ENCODE data around the gene PLCB3.

Gene PLCB3

GRCh38 chr11:64222651-64223000, 28.7 kb upstream of the PLCB3 start:
- no peak for DNase-seq (ENCODE audit: low read depth)

- DNase-seq (ENCODE audit: low read depth), result no peak
Measured at GRCh38 chr11:64223001-64223651, 28.2 kb upstream of the PLCB3 start.

- DNase-seq (ENCODE audit: low read depth), result no peak
Measured at GRCh38 chr11:64224151-64224890, 27.0 kb upstream of the PLCB3 start.

GRCh38 chr11:64224891-64225607, 26.3 kb upstream of the PLCB3 start:
- DNase-seq (ENCODE audit: low read depth), result no peak

- DNase-seq (ENCODE audit: low read depth), result peak; percentile 90
Measured at GRCh38 chr11:64225608-64226506, 25.5 kb upstream of the PLCB3 start, which contains the start of the genes NUDT22 and TRPT1. Gene NUDT22, plus strand, starts transcription at chr11:64226274. Its CDS starts 379 bp downstream, at chr11:64226653. Gene TRPT1, minus strand, starts transcription at chr11:64226186. Its CDS starts 326 bp downstream, at chr11:64225860.

- peak; percentile 39 for DNase-seq (ENCODE audit: low read depth)
Measured at GRCh38 chr11:64226507-64227051, 24.8 kb upstream of the PLCB3 start.

GRCh38 chr11:64227405-64227956, 23.8 kb upstream of the PLCB3 start:
- no peak for DNase-seq (ENCODE audit: low read depth)

- no peak for DNase-seq (ENCODE audit: low read depth)
Measured at GRCh38 chr11:64229090-64229743, 22.1 kb upstream of the PLCB3 start.

GRCh38 chr11:64229744-64230170, 21.6 kb upstream of the PLCB3 start:
- DNase-seq (ENCODE audit: low read depth), result no peak

GRCh38 chr11:64230171-64230984, 21.0 kb upstream of the PLCB3 start, which contains the start of gene DNAJC4:
Gene DNAJC4, plus strand, starts transcription at chr11:64230548. Its CDS starts 307 bp downstream, at chr11:64230855.
- DNase-seq (ENCODE audit: low read depth), result peak; percentile 75

GRCh38 chr11:64230985-64231365, 20.4 kb upstream of the PLCB3 start:
- no peak for DNase-seq (ENCODE audit: low read depth)

GRCh38 chr11:64231546-64231945, 19.8 kb upstream of the PLCB3 start:
- DNase-seq (ENCODE audit: low read depth), result no peak

- no peak for DNase-seq (ENCODE audit: low read depth)
Measured at GRCh38 chr11:64232182-64232966, 19.0 kb upstream of the PLCB3 start.

- no peak for DNase-seq (ENCODE audit: low read depth)
Measured at GRCh38 chr11:64232967-64233315, 18.4 kb upstream of the PLCB3 start.

- DNase-seq (ENCODE audit: low read depth), result peak; percentile 71
Measured at GRCh38 chr11:64233913-64234586, 17.3 kb upstream of the PLCB3 start, which contains the start of gene VEGFB. Gene VEGFB, plus strand, starts transcription at chr11:64234584. Its CDS starts 250 bp downstream, at chr11:64234834.

GRCh38 chr11:64234647-64235379, 16.5 kb upstream of the PLCB3 start:
- peak; percentile 43 for DNase-seq (ENCODE audit: low read depth)

- no peak for DNase-seq (ENCODE audit: low read depth)
Measured at GRCh38 chr11:64235437-64236161, 15.7 kb upstream of the PLCB3 start.
